Endothelial cell of umbilical vein (primary cell): ENCODE results near the gene UBE2Q1.

Experiments used
- EZH2 ChIP-seq: IDR thresholded peaks from 2 replicates; pipeline ENCODE4 v1.6.1; 2012; ENCODE audit warnings: borderline replicate concordance, low read depth, mild to moderate bottlenecking, moderate library complexity, low read length, inconsistent platforms; ENCODE audit not compliant: severe bottlenecking
- FOS ChIP-seq: IDR thresholded peaks from 2 replicates; pipeline ENCODE4 v1.6.1; 2011; ENCODE audit warnings: mild to moderate bottlenecking, low read length, moderate library complexity, borderline replicate concordance; ENCODE audit not compliant: insufficient read depth
- GATA2 ChIP-seq: IDR thresholded peaks from 2 replicates; pipeline ENCODE4 v1.7.0; 2011; ENCODE audit warnings: low read depth, mild to moderate bottlenecking, moderate library complexity, mixed read lengths, low read length; ENCODE audit not compliant: insufficient read length, insufficient read depth
- JUN ChIP-seq: IDR thresholded peaks from 2 replicates; pipeline ENCODE4 v1.6.1; 2011; ENCODE audit warnings: borderline replicate concordance, low read depth; ENCODE audit not compliant: insufficient read length, insufficient read depth
- MYC ChIP-seq: IDR thresholded peaks from one replicate; pipeline ENCODE4 v1.6.1; 2011; ENCODE audit warnings: mild to moderate bottlenecking, low read depth, low read length
- POLR2A ChIP-seq: IDR thresholded peaks from 2 replicates; pipeline ENCODE4 v1.6.1; 2012; ENCODE audit warnings: low read depth, mild to moderate bottlenecking, control low read depth, low read length
- POLR2AphosphoS5 ChIP-seq: IDR thresholded peaks from 2 replicates; pipeline ENCODE4 v1.6.1; 2012; ENCODE audit warnings: low read depth, mild to moderate bottlenecking, control low read depth, low read length, moderate library complexity; ENCODE audit not compliant: insufficient read depth
- TF ChIP-seq, protein P1 (sequence below): IDR thresholded peaks from 2 replicates; pipeline ENCODE4 v1.6.1; 2011; ENCODE audit not compliant: insufficient read depth, insufficient read length
- TF ChIP-seq, protein P2 (sequence below), 2 donors: IDR thresholded peaks; 1 replicate in 1 of 2; 2 replicates in 1 of 2; pipeline ENCODE4 v1.5.1; 2011; ENCODE audit warnings: low read length in 2 of 2, mild to moderate bottlenecking in 2 of 2, moderate library complexity in 2 of 2, control low read depth in 1 of 2, inconsistent platforms in 1 of 2, low read depth in 1 of 2; ENCODE audit not compliant: insufficient read depth in 1 of 2; ENCODE audit errors: extremely low read depth in 1 of 2

DNA sequence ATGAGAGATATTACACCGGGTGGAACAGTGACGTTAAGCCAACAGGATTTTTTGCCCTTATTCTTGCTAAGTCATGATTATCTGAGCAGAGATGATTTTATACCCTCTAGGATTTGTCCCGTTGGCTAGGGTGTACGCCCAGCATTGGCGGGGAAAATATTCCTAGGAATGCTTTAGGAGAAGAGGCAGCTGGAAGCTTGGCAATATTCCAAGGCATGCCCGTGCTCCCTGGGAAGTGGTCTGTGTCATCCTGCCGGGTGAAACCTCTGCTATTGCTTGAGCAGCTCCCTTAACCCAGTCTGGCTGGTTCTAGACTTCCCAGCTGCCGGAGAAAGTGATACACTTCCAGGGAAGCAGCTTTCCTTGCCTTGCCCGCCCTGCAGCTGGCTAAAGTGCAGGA is 25.3 kb upstream of the UBE2Q1 start:
- TF ChIP-seq JUN (no peak), POLR2A (no peak), POLR2AphosphoS5 (no peak), MYC (no peak), EZH2 (no peak), FOS (no peak), GATA2 (no peak)
- TF ChIP-seq, protein P1, sequence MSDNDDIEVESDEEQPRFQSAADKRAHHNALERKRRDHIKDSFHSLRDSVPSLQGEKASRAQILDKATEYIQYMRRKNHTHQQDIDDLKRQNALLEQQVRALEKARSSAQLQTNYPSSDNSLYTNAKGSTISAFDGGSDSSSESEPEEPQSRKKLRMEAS: no peak
- TF ChIP-seq, protein P2, sequence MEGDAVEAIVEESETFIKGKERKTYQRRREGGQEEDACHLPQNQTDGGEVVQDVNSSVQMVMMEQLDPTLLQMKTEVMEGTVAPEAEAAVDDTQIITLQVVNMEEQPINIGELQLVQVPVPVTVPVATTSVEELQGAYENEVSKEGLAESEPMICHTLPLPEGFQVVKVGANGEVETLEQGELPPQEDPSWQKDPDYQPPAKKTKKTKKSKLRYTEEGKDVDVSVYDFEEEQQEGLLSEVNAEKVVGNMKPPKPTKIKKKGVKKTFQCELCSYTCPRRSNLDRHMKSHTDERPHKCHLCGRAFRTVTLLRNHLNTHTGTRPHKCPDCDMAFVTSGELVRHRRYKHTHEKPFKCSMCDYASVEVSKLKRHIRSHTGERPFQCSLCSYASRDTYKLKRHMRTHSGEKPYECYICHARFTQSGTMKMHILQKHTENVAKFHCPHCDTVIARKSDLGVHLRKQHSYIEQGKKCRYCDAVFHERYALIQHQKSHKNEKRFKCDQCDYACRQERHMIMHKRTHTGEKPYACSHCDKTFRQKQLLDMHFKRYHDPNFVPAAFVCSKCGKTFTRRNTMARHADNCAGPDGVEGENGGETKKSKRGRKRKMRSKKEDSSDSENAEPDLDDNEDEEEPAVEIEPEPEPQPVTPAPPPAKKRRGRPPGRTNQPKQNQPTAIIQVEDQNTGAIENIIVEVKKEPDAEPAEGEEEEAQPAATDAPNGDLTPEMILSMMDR (IDR thresholded peaks at IDR 0.05; ENCODE audit: extremely low read depth in 1 of 2, insufficient read depth in 1 of 2, low read depth in 1 of 2, low read length in 2 of 2): no peak
